ENCODE measurements around the gene HSPA8. TPM values are rescaled to one million over a fixed set of nuclear protein-coding genes. Genes with fewer than 3 reads are reported as not detected.

The HSPA8 gene
- polyA plus RNA-seq, 5 donors: 808 to 1,348 (median 1,168) TPM

DNA sequence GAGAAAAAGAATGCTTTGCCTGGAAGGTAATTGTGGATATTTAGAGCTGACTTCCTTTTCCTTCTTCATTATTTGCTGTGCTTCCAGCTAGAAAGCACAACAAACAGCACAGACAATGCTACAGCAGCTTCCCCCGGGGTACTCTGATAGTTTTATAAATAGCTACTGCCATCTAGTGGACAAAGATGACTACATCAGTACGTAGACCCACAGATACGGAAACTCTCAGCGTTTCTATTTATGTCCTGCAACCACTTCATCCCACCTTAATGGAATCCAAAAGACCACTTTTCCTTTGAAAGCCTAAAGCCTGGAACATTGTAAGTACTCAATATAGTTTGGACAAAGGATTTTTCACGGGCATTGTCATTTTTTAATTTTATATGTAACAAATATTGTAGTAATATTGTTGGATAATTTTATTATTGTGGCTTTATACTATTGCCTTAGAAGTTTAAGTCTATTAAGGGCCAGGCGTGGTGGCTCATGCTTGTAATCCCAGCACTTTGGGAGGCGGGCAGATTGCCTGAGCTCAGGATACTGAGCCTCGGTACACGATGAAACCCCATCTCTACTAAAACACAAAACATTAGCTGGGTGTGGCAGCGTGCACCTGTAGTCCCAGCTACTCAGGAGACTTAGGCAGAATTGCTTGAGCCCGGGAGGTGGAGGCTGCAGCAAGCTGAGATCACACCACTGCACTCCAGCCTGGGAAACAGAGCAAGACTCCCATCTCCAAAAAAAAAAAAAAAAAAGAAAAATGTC, 7.5 kb downstream of the HSPA8 start:
- peak; percentile 47 to 64 for DNase-seq

DNA sequence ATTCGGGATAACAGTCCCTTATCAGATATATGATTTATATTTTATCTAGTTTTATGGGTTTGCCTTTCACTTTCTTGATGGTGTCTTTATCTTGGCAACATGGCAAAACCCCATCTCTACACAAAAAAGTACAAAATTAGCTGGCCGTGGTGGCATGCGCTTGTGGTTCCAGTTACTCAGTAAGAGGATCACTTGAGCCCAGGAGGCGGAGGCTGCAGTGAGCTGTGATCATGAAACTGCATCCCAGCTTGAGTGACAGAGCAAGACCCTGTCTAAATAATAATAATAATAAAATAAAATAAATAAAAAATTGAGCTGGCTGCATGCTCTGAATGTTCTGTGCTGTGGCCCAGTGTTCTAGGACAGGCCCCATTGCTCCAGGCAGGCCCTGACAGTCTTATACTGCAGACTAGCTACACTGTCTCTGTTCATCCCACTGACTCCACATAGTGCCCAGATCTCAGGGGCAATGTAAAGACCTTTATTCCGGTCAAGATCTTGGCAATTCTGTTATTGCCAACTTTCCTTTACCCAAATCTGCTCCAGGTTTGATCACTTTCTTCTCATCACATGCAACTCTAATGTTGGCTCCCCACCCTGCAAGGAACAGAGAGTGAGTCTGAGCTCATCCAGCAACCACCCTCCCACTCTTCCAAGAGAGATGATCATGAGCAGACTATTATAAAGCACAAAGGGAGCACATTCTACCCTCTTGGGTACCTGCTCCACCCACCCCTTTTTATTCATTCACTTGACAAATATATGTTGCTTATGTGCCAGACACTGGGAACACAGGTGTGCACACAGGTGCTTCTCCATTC, 8.8 kb downstream of the HSPA8 start:
- DNase-seq: no peak

DNA sequence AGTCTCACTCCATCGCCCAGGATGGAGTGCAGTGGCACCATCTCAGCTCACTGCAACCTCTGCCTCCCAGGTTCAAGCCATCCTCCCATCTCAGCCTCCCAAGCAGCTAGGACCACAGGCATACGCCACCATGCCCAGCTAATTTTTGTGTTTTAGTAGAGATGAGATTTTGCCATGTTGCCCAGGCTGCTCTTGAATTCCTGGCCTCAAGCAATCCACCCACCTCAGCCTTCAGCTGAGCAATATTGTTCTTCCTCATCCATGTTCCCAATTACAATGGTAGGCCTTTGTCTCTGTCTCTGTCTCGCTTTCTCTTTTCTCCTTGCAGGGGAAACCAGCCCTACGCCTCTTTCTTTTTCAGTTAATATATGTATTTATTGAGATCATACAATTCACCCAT, 10.3 kb downstream of the HSPA8 start:
- no peak for DNase-seq

DNA sequence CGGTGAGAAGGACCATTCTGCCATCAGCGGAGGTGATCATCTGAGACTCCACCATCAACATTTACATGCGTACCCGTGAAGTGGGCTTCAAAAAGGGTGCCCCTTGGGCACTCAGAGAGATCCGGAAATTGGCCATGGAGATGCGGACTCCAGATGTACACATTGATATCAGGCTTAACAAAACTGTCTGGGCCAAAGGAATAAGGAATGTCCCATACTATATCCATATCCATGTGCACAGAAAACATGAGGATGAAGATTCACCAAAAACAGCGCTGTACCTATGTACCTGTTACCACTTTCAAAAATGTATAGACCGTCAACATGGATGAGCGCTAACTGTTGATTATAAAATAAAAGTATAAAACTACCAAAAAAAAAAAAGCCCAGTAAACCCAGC, 10.8 kb downstream of the HSPA8 start:
- no peak for DNase-seq

DNA sequence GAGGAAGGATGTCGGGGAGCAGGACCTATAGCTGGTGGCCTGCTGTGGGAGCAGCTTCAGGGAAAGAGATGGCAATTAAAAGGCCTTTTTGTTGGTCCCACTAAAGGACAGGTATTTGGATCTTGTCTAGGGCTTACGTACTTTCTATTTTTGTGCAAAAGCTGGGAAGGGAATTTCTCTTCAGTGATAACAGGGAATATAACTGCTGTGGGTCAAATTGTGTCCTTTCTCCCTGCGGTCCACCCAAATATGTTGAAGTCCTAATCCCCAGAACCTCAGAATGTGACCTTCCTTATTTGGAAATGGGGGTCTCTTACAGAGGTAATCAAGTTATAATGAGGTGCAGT, 14.0 kb downstream of the HSPA8 start:
- DNase-seq: no peak

DNA sequence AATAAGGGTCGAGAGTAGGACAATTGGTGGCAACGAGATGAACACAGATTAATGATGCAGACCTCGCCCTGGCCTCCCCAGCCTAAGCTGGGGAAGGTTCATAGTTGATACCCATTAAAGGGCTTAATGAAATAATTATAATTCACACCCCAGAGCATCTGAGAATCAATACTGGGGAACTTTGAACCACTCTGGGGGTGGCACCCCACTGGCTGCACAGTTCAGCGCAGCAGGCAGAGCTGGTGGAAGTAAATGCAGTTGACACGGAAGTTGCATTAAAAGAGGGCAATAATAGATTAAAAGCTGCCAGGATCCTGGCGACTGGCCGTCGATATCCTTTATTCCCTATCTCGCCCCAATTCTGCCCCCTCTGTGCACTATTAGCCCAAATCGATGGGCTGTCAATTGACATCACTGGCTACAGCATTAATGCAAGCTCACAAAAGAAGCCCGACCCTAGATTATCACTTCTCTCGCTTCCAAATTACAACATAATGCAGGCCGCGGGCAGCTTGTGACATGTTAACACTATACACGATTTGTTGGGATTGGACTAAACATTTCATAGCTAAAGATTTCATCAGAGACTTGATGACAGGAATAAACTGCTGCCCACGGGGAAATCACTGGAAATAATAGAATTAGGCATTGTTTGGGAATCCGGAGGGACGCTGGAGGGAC, 14.5 kb downstream of the HSPA8 start:
- no peak for DNase-seq

DNA sequence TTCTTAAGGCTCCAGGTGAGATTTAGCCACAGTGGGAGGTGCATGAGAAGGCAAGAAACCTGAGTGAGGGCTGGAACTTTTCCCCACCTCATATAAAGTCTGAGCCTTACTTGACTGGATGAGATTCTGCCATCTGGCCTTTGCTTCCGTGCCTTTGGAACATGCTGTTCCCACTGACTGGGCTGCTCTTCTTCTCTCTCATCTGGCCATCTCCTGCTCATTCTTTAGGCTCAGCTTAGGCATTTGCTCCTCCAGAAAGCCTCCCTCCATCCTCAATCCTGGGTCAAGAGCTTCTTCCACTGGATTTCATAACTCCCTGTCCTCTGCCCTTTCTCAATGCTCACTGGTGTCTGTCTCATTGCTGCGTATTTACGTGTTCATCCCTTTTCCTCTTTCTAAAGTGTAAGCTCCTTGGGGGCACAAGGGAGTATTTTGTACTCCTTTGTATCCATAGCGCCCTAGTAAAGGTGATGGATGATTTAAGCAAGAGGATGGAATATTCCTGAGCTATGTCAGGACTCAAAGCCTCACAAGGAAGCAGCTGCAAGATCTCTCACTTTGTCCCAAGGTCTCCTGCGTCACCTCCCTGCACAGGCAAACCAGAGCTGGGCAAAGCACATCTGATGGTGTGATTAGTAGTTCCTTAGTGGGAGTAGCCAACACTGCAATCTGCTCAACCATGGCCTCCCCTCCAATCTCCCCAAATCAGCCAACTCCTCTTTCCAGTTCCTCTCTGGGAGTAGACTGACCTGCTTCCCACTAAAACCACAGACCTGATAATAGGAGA, 15.3 kb downstream of the HSPA8 start:
- DNase-seq: no peak

DNA sequence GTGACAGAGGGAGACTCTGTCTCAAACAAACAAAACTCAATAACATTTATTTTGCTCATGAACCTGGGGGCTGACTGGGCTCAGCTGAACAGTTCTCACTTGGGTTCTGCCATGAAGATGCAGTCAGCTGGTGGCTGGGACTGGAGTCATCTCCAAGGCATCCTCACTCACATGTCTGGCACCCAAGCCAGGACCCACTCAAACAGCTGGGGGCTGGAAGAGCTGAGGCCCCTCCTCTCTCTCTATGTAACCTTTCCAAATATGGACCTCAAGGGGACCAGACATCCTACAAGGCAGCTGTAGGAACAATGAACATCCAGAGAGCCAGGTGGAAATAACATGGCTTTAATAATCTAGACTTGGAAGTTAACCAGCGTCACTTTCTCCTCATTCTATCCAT, 16.8 kb downstream of the HSPA8 start:
- DNase-seq: no peak

DNA sequence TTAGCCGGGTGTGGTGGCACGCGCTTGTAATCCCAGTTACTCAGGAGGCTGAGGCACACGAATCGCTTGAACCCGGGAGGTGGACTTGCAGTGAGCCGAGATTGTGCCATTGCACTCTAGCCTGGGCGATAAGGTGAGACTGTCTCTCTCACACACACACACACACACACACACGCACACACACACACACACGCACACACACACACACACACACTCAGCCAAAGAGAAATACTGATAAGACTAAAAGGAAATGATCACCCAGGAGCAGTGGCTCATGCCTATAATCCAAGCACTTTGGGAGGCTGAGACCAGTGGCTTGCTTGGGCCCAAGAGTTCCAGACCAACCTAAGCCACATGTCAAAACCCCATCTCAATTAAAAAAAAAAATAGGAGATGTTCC, 20.8 kb downstream of the HSPA8 start:
- DNase-seq: no peak

DNA sequence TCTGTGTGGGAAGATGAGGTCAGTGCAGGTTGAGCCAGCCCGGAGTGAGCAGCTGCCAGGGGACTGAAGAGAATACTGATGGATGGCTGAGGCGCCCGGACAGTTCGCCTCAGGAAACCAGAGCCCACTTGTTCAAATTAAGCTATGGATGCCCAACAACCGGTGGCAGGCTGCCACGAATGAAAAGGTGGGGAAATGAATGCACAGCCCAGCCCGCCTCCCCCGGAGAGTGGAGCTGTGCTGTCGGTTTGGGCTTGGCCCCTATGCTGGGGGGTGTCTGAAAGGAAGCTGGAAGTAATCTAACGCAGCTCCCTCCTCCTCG, 21.9 kb downstream of the HSPA8 start:
- no peak for DNase-seq

DNA sequence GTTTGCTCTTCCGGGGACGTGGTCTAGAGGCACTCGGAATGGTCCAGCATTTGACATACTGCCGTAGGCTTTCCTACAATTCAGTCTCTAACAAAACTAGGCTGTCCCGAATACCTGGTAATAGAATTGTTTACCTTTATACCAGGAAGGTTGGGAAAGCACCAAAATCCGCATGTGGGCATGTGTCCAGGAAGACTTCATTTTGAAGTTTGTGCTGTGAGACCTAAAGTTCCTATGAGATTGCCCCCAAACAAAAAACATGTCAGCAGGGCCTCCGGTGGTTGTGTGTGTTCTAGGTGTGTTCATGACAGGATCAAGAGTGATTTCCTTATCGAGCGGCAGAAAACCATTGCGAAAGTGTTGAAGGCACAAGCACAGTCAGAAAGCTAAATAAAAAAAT, 26.1 kb downstream of the HSPA8 start:
- DNase-seq: no peak

DNA sequence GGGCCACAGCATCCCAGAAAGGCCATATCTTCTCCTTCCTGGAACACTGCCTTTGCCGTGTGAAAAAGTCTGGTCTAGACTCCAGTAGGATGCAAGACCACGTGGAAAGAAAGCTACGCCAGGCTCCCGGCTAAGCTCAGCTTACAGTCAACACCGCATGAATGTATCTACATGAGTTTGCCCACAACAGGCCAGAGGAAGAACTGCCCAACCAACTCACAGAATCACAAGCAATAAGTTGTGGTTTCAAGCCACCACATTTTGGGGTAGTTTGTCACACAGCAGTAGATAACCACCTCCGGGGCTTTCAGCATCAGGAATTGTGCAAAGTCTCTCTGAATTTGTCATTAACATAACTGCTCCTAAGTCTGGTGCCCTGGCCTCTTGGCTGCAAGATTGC, 27.3 kb downstream of the HSPA8 start:
- DNase-seq: no peak

DNA sequence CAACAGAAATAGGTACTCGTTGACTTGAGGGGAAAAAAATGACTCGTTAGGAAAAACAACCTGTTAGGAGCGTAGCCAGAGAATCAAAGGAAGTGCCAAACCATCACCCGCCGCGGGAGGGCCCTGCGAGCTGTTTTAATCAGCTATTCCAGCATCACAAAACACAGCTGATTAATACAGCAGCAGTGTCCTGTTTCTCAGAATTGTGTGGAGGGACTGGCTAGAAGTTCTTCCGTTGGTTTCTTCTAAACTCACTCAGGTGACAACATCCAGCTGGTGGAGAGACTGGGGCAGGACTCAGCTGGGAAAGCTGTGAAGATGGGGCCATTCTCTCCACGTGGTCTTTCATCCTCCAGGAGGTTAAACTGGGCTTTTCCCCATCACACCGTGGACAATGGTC, 28.0 kb downstream of the HSPA8 start:
- DNase-seq: no peak

DNA sequence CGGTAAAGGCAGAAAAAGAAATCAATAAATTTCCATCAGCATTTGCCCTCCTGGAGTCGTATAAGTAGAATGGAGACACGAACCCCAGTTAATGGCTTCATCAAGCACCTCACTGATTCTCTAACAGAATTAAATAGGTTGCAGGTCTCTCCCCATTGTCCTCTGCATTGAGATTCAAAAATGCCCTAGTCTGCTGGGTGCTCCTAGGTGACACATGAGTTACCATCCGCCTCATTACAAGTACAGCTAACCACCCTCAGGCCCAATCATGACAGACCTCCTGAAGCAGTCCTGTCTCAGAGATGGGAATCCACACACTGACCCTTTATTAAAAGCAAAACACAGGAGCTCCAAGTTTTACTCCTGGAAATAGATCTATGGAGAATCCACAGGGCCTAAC, 31.4 kb downstream of the HSPA8 start:
- no peak for DNase-seq

DNA sequence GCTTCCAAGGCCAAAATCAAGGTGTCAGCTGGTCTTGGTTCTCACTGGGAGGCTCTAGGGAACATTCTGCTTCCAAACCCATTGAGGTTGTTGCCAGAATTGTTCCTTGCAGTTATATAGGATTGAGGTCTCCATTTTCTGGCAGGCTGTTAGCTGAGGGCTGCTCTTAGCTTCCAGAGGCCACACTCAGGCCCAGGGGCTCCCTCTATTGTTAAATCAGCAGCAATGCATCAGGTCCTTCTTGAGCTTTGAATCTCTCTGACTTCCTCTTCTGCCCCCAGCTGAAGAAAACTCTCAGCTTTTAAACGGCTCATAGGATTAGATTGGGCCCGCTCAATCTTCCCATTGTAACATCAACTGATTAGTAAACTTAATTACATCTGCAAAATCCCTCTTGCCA, 41.0 kb downstream of the HSPA8 start:
- peak in 1 of 2 donors; percentile 4 for DNase-seq

DNA sequence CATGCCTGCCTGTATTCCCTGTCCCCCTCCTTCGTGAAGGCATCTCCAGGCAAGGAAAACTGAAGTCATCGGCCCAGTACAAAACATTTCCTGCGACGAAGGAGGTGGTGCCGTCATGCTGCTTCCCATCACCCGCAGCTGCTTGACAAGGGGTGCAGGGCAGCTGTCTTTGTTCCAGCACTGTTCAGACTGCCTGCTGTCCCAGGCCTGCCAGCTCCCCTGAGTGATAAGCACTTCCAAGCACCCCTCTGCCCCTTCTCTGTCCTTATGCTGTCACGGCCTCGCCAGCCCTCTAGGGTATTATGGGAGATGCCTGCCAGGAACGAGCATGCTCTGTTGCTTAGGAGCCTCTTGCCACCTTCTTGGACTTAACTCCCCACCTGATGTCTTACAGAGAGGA, 43.2 kb downstream of the HSPA8 start:
- no peak for DNase-seq

DNA sequence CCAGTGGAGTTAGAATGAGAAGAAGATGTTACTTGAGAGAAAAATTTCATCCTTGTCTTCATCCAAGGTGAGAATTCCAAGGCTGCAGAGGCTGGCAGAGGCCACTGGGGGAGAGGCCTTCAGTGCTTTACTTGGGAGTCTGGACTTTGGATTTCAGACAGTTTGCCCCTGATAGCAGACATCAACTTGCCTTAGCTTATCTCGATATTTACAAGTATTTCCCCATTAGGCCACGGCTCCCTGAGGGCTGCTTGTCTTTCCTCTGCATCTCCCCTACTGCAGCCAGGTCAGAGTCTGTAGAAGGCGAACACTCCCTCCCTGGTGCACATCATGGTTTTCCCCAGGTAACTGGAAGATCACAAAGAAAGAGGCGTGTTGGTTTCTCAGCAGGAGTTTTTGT, 50.4 kb downstream of the HSPA8 start:
- DNase-seq: no peak

Other genes starting within 250 kb of the HSPA8 start
- gene CRTAM, start 223.6 kb downstream of the HSPA8 start, polyA plus RNA-seq (ENCODE audit: insufficient read depth in 1 of 5, insufficient read length in 5 of 5, low replicate concordance in 1 of 5): under 1 TPM; 0.09 to 0.50 (median 0.21) TPM
- 10 to 100 TPM in 1 of 5 donors, 1 to 10 TPM in 4; 5.8 to 10.4 (median 8.6) TPM for gene JHY, start 179.4 kb downstream of the HSPA8 start, polyA plus RNA-seq (ENCODE audit: insufficient read depth in 1 of 5, insufficient read length in 5 of 5, low replicate concordance in 1 of 5)
- not detected for gene BSX, start 80.3 kb downstream of the HSPA8 start, polyA plus RNA-seq (ENCODE audit: insufficient read depth in 1 of 5, insufficient read length in 5 of 5, low replicate concordance in 1 of 5)
- 10 to 100 TPM; 15.0 to 18.6 (median 17.3) TPM for gene CLMP, start 133.1 kb upstream of the HSPA8 start, polyA plus RNA-seq (ENCODE audit: insufficient read depth in 1 of 5, insufficient read length in 5 of 5, low replicate concordance in 1 of 5)